GM18505 (cell line): ENCODE measurements around the gene ZNF44.

Source experiments
- ATAC-seq: cut with Tn5 transposase; IDR thresholded peaks from one replicate; pipeline ENCODE4 v1.9.1; 2021; ENCODE audit not compliant: unreplicated experiment
- POLR2A ChIP-seq: IDR thresholded peaks from 4 replicates; pipeline ENCODE4 v1.6.1; 2011; ENCODE audit warnings: borderline replicate concordance; ENCODE audit not compliant: insufficient read depth, insufficient read length; ENCODE audit errors: extremely low read depth

The ZNF44 gene

DNA sequence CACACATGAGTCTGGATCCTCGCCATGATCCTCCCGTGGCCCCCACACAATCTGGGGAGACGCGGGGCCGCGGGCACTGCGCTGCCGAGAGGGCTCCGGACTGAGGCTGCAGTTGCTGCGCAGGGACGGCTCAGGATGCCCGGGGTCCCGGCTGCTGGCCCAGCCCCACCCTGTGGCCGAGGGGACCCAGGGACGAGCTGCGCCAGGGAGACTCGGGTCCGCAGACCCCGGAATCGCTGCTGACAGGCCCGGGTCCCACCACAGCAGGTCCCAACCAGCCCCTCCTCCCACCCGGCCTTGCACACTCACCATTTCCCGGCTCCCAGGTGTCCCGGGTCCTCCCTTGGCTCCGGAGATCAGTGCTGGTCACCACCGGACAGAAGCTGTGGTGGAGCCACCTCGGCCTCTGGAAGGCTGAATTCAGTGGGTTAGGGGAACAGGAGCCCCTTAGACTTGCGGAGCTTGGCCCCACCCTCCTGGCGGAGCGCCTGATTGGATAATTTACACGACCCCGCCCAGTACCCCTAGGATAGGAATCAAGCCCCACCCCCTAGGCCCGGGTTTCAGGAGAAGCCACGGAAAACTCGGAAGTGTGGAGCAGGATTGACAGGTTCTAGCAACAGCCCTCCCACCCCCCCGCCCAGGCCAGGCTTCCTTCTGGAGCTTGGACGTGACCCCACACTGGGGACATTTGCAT, 57.4 kb downstream of the ZNF44 start:
- no peak for ATAC-seq
- no peak for TF ChIP-seq POLR2A

DNA sequence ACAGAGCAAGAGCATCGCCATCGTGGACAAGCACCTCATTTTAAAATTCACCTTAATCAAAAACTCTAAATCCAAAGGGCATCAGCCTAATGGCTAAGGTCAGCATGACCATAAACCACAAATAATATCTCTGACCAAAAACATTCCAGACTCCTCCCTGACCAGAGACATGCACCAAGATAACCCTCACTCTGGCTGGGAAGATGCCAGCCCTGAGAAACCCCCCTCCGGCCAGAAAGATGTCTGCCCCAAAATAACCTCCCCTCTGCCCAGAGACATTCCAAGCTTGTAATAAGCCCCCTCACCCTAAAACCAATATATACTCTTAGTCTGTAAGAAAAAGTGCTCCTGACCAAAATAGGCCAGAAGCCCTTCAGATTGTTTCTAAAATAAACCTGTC, 61.7 kb downstream of the ZNF44 start:
- no peak for ATAC-seq
- TF ChIP-seq POLR2A: no peak

DNA sequence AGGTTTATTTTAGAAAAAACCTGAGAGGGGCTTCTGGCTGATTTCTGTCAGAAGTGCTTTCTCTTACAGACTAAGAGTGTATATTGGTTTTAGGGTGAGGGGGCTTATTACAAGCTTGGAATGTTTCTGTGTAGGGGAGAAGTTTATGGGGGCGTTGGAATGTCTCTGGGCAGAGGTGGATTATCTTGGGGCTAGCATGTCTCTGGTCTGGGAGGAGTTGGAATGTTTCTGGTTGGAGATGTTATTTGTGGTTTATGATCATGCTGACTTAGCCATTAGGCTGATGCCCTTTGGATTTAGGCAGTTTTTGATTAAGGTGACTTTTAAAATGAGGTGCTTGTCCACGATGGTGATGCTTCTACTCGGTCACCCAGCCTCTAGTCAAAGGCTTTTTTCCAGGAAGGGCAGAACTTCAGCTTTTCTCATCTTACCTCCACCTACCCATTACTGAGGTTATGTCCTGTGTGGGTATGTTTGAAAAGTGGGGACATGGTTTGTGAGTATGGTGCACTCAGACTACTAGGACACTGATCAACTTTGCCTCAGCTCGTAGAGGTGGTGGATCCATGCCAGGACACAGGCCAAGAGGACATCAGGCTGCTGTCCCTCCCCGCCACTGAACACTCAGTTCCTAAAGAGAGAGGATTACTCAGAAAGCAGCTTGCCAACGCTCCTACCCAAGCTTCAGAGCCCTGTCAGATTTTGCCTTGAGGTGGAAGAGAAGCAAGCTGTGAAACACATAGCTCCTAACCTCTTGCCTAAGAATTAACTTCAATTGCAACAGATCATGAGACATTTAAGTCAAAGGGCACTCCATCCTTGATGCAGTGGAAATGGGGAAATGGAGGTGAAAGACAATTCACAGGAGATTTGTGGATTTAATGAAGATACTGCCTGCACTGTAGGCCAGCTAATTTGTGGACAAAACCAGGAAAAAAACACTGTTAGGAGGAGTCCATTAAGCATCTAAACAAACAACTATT, 63.6 kb downstream of the ZNF44 start:
- ATAC-seq: no peak
- no peak for TF ChIP-seq POLR2A

DNA sequence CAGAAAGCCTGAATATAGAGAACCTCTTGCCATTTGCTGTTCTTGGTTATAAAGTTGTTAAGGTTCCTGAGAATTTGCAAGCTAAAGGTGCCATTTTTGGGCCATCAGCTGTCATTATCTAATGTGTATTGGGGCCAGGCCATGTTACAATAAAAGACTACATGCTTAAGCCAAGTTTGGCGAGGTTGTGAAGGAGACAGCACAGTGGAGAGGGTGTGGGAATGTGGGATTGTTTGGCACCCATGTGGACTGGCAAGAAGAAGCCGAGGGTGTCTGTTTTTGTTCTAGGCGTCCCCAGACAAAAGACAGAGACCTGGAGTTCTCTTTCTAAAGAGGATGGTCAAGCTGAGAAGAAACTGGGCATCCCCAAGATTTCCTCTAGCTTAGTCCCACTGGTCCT, 64.7 kb downstream of the ZNF44 start:
- no peak for TF ChIP-seq POLR2A
- no peak for ATAC-seq

DNA sequence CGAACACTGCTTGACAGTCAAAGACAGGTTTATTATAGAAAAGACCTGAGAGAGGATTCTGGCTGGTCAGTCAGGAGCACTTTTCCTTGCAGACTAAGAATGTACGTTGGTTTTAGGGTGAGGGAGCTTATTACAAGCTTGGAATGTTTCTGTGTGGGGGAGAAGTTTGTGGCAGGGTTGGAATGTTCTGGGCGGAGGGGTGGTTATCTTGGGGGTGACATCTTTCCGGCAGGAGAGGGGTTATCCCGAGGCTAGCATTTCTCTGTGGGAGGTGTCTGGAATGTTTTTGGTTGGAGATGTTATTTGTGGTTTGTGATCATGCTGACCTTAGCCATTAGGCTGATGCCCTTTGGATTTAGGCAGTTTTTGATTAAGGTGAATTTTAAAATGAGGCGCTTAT, 70.0 kb downstream of the ZNF44 start:
- no peak for TF ChIP-seq POLR2A
- ATAC-seq: no peak

DNA sequence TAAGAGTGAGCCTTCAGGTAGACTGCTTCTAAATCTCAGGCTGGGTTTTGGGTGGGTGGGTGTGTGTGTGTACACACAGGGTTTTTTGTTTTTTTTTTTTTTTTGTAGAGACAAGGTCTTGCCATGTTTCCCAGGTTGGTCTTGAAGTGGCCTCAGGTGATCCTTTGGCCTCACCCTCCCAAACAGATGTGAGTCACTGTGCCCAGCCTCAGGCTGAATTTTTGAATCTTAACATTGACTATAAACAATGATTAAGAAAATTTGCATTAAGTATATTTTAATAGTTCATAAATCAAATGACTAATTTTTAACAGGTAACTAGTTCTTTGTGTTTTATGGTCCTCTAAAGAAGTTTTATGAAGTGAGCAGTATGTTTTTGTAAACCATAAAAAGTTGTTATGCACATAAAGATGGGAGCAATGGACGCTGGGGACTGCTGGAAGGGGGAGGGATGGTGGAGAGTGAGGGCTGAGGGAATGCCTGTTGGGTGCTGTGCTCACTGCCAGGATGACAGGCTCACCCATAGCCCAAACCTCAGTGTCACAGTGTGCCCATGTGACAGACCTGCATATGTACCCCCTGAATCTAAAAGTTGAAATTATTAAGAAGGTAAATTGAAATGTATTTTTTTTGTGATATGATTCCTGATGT, 71.6 kb downstream of the ZNF44 start:
- no peak for TF ChIP-seq POLR2A
- ATAC-seq: no peak
